ENCODE data around the gene HLTF. TPM values are rescaled to one million over a fixed set of nuclear protein-coding genes. Genes with fewer than 3 reads are reported as not detected.

Gene HLTF
- total and polyA plus RNA-seq, 2 of the 13 experiments (the other 11 are each of a cell fraction or from before 2014, with no cell fraction given), result 12.0 to 22.9 TPM

- TF ChIP-seq DZIP1 (CRISPR knock-in tag; IDR thresholded peaks at IDR 0.05) (no peak), KAT7 (CRISPR knock-in tag; IDR thresholded peaks at IDR 0.05; ENCODE audit: borderline replicate concordance) (peak; percentile 85; the same call in 1 of the 2 replicates), ZC3H4 (CRISPR knock-in tag; IDR thresholded peaks at IDR 0.05; ENCODE audit: borderline replicate concordance) (no peak), NBN (conservative IDR thresholded peaks at IDR 0.05) (no peak), NAIF1 (CRISPR knock-in tag; IDR thresholded peaks at IDR 0.05; ENCODE audit: borderline replicate concordance) (peak; percentile 83), ZNF562 (CRISPR knock-in tag; IDR thresholded peaks at IDR 0.05; ENCODE audit: borderline replicate concordance) (no peak), ELF1 (CRISPR knock-in tag; IDR thresholded peaks at IDR 0.05) (peak; percentile 91), CREBL2 (CRISPR knock-in tag; IDR thresholded peaks at IDR 0.05; ENCODE audit: borderline replicate concordance) (peak; percentile 53; the same call in 1 of the 2 replicates), ZFP36L1 (CRISPR knock-in tag; IDR thresholded peaks at IDR 0.05) (peak; percentile 90; the same call in 1 of the 2 replicates), HNRNPK (IDR thresholded peaks at IDR 0.05; ENCODE audit: low read depth, low read length, poor library complexity, severe bottlenecking) (peak; percentile 36), NFKBIZ (CRISPR knock-in tag; IDR thresholded peaks at IDR 0.05) (0 out of 2 replicates have a peak, but pooled peaks have one; percentile 16), ZNF761 (CRISPR knock-in tag; conservative IDR thresholded peaks at IDR 0.05) (no peak; the same call in 1 of the 2 replicates), RFXAP (CRISPR knock-in tag; IDR thresholded peaks at IDR 0.05; ENCODE audit: borderline replicate concordance) (peak; percentile 84), GTF2F1 (IDR thresholded peaks at IDR 0.05; ENCODE audit: low read length) (no peak), IRF1 (CRISPR knock-in tag; IDR thresholded peaks at IDR 0.05; ENCODE audit: low read depth) (no peak), ZNF850 (CRISPR knock-in tag; conservative IDR thresholded peaks at IDR 0.05) (no peak), RAD51 (IDR thresholded peaks at IDR 0.05; ENCODE audit: borderline replicate concordance) (peak; percentile 65; the same call in 1 of the 2 replicates), ZNF747 (CRISPR knock-in tag; IDR thresholded peaks at IDR 0.05; ENCODE audit: borderline replicate concordance) (peak; percentile 77; the same call in 1 of the 2 replicates), ZNF276 (CRISPR knock-in tag; IDR thresholded peaks at IDR 0.05; ENCODE audit: low read depth) (peak; percentile 78; the same call in 1 of the 2 replicates), ZNF781 (CRISPR knock-in tag; IDR thresholded peaks at IDR 0.05; ENCODE audit: borderline replicate concordance, not compliant biosample characterization) (no peak), MLLT10 (CRISPR knock-in tag; IDR thresholded peaks at IDR 0.05) (no peak)
Observed at GRCh38 chr3:149129326-149130205, 43.2 kb upstream of the HLTF start, which contains the start of gene HPS3 (continued).
